Measurements from ENCODE around the gene ACAA2. TPM values are rescaled to one million over a fixed set of nuclear protein-coding genes. Genes with fewer than 3 reads are reported as not detected.

ACAA2 gene
- total RNA-seq, 1 donor from 2014 or later = 287 TPM

GRCh38 chr18:49743117-49743567 is 70.2 kb downstream of the ACAA2 start:
- DNase-seq = no peak
- Histone ChIP-seq H3K36me3 (no peaks in the 10 kb centered on the region), H3K4me1 (no peaks in the 10 kb centered on the region), H3K27ac (replicated peaks) (no peak overlapping the region), H3K9me3 (replicated peaks) (no peaks in the 10 kb centered on the region), H3K27me3 (ENCODE audit: low read depth) (peaks cover 67% of the 10 kb centered on the region), H3K4me3 (no peak overlapping the region)
- intact Hi-C loops (cut with micrococcal nuclease) = no loop called here
- TF ChIP-seq CTCF (IDR thresholded peaks at IDR 0.05; ENCODE audit: borderline replicate concordance) = no peak

- intact Hi-C loops (cut with micrococcal nuclease) = no loop called here
- H3K27ac ChIP-seq (replicated peaks) = no peak overlapping the region
- H3K9me3 ChIP-seq (replicated peaks) = no peaks in the 10 kb centered on the region
- TF ChIP-seq CTCF (IDR thresholded peaks at IDR 0.05; ENCODE audit: borderline replicate concordance) = no peak
- no peaks in the 10 kb centered on the region for H3K4me1 ChIP-seq
- H3K27me3 ChIP-seq (ENCODE audit: low read depth) = peaks cover 73% of the 10 kb centered on the region
- no peak overlapping the region for H3K4me3 ChIP-seq
- DNase-seq = no peak
- no peaks in the 10 kb centered on the region for H3K36me3 ChIP-seq
Measured at GRCh38 chr18:49742316-49743116, 70.8 kb downstream of the ACAA2 start.

GRCh38 chr18:49739275-49739674 is 74.1 kb downstream of the ACAA2 start:
- peaks cover 72% of the 10 kb centered on the region for H3K27me3 ChIP-seq (ENCODE audit: low read depth)
- no peak for DNase-seq
- H3K4me3 ChIP-seq = no peak overlapping the region
- H3K9me3 ChIP-seq (replicated peaks) = no peaks in the 10 kb centered on the region
- no peaks in the 10 kb centered on the region for H3K36me3 ChIP-seq
- intact Hi-C loops (cut with micrococcal nuclease) = no loop called here
- H3K27ac ChIP-seq (replicated peaks) = no peak overlapping the region
- TF ChIP-seq CTCF (IDR thresholded peaks at IDR 0.05; ENCODE audit: borderline replicate concordance) = no peak
- no peaks in the 10 kb centered on the region for H3K4me1 ChIP-seq

- no peaks in the 10 kb centered on the region for H3K36me3 ChIP-seq
- no peak overlapping the region for H3K27ac ChIP-seq (replicated peaks)
- H3K4me1 ChIP-seq = no peaks in the 10 kb centered on the region
- TF ChIP-seq CTCF (IDR thresholded peaks at IDR 0.05; ENCODE audit: borderline replicate concordance) = no peak
- H3K4me3 ChIP-seq = no peak overlapping the region
- H3K27me3 ChIP-seq (ENCODE audit: low read depth) = peaks cover 70% of the 10 kb centered on the region
- intact Hi-C loops (cut with micrococcal nuclease) = no loop called here
- no peak for DNase-seq
- H3K9me3 ChIP-seq (replicated peaks) = no peaks in the 10 kb centered on the region
Measured at GRCh38 chr18:49738721-49739120, 74.6 kb downstream of the ACAA2 start.

GRCh38 chr18:49734836-49735235 is 78.5 kb downstream of the ACAA2 start:
- Histone ChIP-seq H3K36me3 (no peaks in the 10 kb centered on the region), H3K9me3 (replicated peaks) (no peaks in the 10 kb centered on the region), H3K4me1 (peaks cover 13% of the 10 kb centered on the region), H3K4me3 (no peak overlapping the region), H3K27me3 (ENCODE audit: low read depth) (peaks cover 49% of the 10 kb centered on the region), H3K27ac (replicated peaks) (no peak overlapping the region)
- no peak for DNase-seq
- TF ChIP-seq CTCF (IDR thresholded peaks at IDR 0.05; ENCODE audit: borderline replicate concordance) = no peak
- intact Hi-C loops (cut with micrococcal nuclease) = no loop called here

All from left ventricle myocardium inferior (tissue), 1 donor.